ENCODE data around the gene MZT2B.
"Not testable (repeated sequence)": the region's sequence is repeated elsewhere in the genome, so short reads cannot be mapped to it uniquely, and the experiment has no call there.

Gene MZT2B

GRCh38 chr2:130152816-130153595 lies 29.1 kb upstream of the MZT2B start:
- DNase-seq: no peak

- DNase-seq: not testable (repeated sequence)
Observed at GRCh38 chr2:130153721-130154422, 28.2 kb upstream of the MZT2B start.

- DNase-seq: not testable (repeated sequence)
Observed at GRCh38 chr2:130154423-130154770, 27.7 kb upstream of the MZT2B start.

- no peak for DNase-seq
Observed at GRCh38 chr2:130154773-130155765, 27.0 kb upstream of the MZT2B start.

GRCh38 chr2:130155956-130156623 lies 26.0 kb upstream of the MZT2B start:
- not testable (repeated sequence) for DNase-seq

- no peak for DNase-seq
Observed at GRCh38 chr2:130156624-130157004, 25.4 kb upstream of the MZT2B start.

GRCh38 chr2:130157354-130157753 lies 24.7 kb upstream of the MZT2B start:
- DNase-seq: not testable (repeated sequence)

GRCh38 chr2:130157825-130158514 lies 24.1 kb upstream of the MZT2B start:
- not testable (repeated sequence) for DNase-seq

GRCh38 chr2:130158631-130159030 lies 23.4 kb upstream of the MZT2B start:
- DNase-seq: no peak

GRCh38 chr2:130159376-130159775 lies 22.7 kb upstream of the MZT2B start:
- DNase-seq: not testable (repeated sequence)

- no peak for DNase-seq
Observed at GRCh38 chr2:130160131-130160530, 21.9 kb upstream of the MZT2B start.

- not testable (repeated sequence) for DNase-seq
Observed at GRCh38 chr2:130160838-130161705, 21.0 kb upstream of the MZT2B start.

- not testable (repeated sequence) for DNase-seq
Observed at GRCh38 chr2:130162486-130162885, 19.6 kb upstream of the MZT2B start.

GRCh38 chr2:130162968-130163367 lies 19.1 kb upstream of the MZT2B start:
- no peak for DNase-seq

- DNase-seq: no peak
Observed at GRCh38 chr2:130165293-130166016, 16.6 kb upstream of the MZT2B start.

GRCh38 chr2:130166611-130167010 lies 15.5 kb upstream of the MZT2B start:
- DNase-seq: not testable (repeated sequence)

- not testable (repeated sequence) for DNase-seq
Observed at GRCh38 chr2:130169163-130169562, 12.9 kb upstream of the MZT2B start.

- no peak for DNase-seq
Observed at GRCh38 chr2:130169896-130170295, 12.2 kb upstream of the MZT2B start.

GRCh38 chr2:130174866-130175265 lies 7.2 kb upstream of the MZT2B start:
- DNase-seq: not testable (repeated sequence)

Measured in CD4-positive, alpha-beta T cell treated with Interleukin-4 for 4 hours (primary cell).